Hippocampal formation (tissue), 2 donors: ENCODE results near the gene ERBB2.
"Not testable (repeated sequence)": the region's sequence is repeated elsewhere in the genome, so short reads cannot be mapped to it uniquely, and the experiment has no call there.

Source experiments
- DNase-seq, 2 donors: peaks; one replicate each; lab custom pipeline; 2025; lab: John Stamatoyannopoulos, UW

The ERBB2 gene

DNA sequence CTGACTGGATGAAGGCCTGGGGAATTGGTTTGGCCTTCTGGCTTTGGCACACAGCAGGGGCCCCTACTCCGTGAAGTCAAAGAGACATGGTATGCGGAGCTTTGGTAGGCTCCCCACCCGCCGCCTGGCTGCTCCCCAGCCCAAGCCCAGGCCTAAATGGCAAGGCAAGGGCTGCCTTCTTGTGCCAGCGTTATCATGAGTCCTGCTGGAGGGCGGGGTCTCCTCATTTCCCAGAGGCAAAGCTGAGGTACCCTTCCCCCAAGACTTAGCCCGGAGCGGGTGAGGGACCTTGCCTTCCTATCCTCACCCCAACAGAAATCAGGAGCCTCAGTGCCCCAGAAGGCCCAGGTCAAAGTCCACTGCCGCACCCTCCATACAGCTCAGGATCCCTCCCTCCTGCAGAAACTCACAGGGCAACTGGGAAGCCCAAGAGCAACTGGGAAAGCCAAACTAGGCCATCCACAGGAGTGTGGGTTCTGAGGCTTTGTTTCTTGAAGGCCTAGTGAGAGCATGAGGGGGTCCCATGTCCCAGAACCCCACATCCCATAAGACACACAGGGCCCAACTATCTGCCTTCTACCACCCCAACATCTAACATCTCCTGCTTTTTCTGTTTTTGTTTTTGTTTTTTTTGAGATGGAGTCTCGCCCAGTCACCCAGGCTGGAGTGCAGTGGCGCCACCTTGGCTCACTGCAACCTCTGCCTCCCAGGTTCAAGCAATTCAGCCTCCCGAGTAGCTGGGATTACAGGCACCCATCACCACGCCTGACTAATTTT is 21.3 kb upstream of the ERBB2 start:
- DNase-seq, result no peak

DNA sequence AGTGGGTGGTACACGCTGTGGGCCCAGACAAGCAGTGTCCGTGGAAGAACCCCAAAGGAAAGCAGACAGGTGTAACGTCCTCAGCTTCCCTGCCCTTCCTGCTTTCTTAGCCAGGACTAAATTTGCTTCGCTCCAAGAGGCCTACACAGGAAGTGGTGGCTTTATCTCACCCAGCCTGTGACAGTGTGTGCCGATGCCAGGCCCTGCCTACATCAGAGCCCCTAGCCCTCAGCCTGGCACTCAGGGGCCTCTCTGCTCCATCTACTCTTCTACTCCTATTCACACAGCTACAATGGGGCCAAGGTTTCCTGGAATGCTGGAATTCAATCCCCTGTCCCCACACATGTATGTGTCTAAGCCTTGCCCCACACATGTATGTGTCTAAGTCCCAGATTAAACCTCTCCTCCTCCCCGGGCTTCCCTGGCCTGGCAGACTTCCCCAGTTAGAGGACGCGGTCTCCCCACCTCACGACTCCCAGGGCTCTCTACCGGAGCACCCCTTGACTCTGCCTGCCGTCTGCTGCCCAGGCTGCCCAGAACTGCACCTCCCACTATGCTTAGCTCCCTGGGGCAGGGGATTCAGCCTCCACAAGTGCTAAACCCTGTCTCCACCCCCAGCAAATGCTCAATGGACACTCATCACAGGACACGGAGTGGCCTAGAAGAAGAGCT is 20.2 kb upstream of the ERBB2 start:
- no peak for DNase-seq

- no peak for DNase-seq
Measured at GRCh38 chr17:39683295-39683939, 16.4 kb upstream of the ERBB2 start.

DNA sequence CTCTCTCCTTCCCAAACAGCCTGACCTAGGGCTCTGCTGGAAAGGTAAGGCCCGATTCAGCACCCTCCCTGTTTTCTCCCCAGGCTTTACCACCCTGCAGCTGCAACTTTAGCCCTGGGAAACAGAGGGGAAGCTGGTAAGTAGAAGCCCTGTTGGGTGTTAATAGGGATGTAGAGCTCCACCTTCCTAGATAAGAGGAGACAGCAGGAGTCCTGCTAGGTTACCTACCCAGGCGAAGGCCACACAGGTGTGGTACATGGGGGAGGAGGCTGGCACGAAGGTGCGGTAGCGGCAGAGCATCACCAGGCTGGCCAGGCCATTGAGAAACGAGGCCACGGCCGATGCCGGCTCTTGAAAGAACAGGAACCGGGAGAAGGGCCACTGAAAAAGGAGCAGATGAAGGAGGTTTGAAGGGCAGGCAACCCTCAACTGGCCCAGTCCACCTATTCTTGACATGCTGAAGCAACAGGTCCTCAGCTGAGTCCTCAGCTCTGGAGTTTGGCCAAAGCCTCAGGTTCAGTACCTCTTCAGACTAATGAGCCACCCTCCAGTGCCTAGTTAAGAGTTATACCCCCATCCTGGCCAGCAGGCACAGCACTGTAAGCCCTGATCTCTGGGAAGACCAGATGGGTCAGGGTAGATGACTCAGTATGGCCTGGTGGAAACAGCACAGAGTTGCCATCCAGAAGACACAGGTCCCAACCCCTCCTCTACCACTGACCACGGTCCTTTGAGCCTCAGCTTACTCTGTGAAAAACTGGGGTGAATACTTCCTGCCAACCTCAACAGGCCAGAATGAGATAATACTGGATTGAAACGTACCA is 15.3 kb upstream of the ERBB2 start:
- DNase-seq, result no peak

DNA sequence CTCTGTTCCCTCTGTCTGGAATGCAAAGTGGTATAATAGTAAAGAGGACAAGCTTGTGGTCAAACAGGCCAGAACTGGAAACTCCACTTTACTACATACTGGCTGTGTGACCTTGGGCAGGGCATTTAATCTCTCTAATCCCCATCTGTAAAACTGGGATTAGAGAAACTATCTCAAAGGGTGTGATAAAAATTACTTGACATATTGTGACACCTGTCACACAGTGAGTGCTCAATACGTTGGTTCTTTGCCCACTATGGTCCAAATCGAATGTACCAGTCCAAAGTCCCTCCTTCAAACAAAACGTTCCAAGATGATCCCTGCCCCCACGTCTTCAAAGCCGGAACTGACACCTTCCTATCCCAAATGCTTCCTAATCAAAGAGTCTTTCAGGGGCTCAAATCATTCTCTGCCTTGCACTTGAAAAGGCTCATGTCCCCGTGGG is 12.7 kb upstream of the ERBB2 start:
- DNase-seq, result no peak

DNA sequence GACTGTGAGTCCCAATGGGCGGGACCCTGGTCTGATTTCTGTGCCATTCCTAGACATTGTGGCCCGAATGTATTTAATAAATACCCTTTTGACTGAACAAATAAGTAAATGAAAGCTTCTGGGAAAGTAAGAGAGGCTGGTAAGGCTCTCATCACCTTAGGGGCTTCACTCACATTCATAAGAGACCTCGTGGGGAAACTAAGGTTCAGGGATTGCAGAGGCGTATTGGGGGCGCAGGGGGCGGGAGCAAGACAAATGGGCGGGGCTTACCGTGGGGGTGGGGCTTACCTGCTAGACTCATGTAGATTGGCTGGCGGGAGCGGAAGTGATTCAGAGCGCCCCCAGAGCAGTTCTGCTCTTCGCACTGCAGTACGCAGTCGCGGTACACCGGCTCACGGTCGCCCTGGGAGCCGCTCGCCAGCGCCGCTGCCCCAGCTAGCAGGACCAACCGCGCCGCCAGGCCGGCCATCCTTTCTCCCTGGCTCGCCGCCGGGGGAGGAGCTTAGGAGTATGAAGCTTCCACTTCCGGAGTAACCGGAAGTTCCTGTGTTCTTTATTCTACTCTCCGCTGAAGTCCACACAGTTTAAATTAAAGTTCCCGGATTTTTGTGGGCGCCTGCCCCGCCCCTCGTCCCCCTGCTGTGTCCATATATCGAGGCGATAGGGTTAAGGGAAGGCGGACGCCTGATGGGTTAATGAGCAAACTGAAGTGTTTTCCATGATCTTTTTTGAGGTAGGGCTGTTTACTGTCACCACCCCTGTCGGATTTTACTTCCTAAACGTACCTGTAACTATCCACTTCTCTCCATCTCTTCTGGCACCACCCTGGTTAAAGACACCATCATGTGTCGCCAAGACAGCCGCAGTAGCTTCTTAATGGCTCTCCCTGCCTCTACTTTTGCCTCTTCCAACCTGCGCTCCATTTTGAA is 12.1 kb upstream of the ERBB2 start, which contains the start of gene PGAP3:
TSS of gene PGAP3 (minus strand) at position 512 of the 929 bp plus-strand sequence. CDS start at position 469, 43 bp downstream.
- peak; percentile 87 to 91 for DNase-seq

DNA sequence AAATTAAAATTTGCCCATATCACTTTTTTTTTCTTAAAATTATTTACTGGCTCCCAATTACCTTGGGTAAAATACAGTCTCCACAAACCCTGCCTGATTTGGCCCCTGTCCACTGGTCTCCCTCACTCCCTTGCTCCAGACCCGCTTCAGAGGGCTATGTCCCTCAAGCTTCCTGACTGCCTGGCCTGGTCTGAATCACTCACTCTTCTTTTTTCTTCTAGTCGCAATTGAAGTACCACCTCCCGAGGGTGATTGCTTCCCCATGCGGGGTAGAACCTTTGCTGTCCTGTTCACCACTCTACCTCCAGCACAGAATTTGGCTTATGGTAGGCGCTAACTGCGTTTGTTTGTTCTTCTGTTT is 11.4 kb upstream of the ERBB2 start:
- no peak for DNase-seq

DNA sequence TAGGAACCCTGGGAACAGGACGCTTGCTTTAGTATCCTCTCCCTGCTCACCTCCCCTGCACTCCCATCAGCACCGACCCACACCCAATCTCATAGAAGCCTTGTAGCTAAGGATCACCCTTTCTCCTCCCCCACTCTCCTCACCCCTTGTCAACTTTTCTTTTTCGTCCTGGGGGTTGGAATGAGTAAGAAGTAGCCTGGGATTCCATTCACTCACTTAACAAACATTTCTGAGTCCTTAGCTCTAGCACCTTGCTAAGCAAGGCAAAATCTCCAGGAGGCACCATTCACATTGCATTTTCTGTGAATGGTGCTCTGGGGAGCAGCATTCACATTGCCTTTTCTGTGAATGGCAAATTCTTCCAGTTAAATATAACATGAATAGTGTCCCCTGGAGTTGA is 10.9 kb upstream of the ERBB2 start:
- DNase-seq, result no peak

- DNase-seq, result no peak
Measured at GRCh38 chr17:39694593-39694992, 5.3 kb upstream of the ERBB2 start.

GRCh38 chr17:39695089-39695474 is 4.8 kb upstream of the ERBB2 start:
- DNase-seq, result no peak

- no peak for DNase-seq
Measured at GRCh38 chr17:39696731-39697130, 3.1 kb upstream of the ERBB2 start.

GRCh38 chr17:39697961-39698360 is 1.9 kb upstream of the ERBB2 start:
- DNase-seq, result no peak

DNA sequence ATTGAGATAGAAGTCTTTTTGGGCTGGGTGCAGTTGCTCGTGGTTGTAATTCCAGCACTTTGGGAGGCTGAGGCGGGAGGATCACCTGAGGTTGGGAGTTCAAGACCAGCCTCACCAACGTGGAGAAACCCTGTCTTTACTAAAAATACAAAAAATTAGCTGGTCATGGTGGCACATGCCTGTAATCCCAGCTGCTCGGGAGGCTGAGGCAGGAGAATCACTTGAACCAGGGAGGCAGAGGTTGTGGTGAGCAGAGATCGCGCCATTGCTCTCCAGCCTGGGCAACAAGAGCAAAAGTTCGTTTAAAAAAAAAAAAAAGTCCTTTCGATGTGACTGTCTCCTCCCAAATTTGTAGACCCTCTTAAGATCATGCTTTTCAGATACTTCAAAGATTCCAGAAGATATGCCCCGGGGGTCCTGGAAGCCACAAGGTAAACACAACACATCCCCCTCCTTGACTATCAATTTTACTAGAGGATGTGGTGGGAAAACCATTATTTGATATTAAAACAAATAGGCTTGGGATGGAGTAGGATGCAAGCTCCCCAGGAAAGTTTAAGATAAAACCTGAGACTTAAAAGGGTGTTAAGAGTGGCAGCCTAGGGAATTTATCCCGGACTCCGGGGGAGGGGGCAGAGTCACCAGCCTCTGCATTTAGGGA is 577 bp upstream of the ERBB2 start:
- not testable (repeated sequence) for DNase-seq

GRCh38 chr17:39700148-39700987 is 504 bp downstream of the ERBB2 start:
- DNase-seq, result no peak

DNA sequence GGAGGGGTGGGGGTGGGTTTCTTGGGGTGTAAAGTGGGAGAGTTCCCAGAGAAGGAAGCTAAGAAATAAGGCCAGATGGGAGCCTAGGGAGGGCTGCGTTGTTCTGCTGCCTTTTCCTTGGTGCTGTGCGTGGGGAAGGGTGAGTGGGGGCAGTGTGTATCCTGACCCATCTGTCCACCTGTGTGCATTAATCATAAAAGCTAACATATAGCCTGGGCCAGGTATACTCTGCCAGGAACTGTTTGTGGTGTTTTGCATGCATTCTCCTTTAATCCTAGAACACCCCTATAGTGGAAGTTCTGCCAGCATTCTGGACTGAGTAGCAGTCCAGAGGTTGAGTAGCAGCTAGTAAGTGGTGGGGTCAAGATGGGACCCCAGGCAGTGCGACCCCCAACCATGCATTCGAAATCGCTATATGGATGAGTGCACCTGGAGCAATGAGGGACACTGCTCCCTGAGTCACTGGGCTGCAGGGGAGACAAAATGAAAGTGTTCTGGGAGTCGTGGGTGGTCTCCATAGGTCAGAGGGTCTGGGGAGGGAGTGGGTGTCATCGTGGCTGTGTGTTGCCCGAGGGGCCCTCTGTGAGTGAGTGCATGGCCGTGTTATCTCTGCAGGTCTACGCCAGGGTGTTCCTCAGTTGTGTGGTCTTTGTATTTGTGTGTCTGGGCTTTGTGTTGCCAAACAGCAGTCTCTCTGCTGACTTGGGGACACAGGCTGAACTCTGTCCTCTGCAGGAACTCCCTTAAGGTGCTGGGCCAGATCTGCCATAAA is 1.3 kb downstream of the ERBB2 start:
- DNase-seq, result no peak

DNA sequence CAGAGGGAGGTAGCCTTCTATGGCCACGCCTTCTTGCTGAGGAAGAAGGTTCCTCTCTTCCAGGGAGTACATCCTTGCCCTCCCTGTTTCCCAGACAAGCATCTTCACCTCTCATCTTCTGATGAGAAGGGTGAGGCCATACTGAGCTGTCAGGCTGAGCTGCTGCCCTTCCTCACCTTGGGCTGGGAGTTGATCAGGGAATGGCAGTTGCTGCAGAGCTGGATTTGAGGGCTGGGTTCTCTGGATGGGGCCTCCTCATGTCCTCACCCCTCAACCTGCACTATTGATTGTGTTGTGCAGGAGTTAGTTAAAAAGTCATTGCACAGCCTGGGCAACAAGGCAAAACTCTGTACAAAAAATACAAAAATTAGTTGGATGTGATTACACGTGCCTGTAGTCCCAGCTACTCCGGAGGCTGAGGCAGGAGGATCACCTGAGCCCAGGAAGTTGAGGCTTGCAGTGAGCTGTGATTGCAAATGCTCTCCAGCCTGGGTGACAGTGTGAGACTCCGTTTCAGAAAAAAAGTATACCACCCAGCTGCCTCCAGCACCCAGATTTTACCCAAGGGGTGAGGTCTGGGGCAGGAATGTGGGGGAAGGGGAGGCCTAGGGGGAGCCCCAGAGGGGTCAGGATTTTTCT is 2.0 kb downstream of the ERBB2 start:
- DNase-seq, result no peak

DNA sequence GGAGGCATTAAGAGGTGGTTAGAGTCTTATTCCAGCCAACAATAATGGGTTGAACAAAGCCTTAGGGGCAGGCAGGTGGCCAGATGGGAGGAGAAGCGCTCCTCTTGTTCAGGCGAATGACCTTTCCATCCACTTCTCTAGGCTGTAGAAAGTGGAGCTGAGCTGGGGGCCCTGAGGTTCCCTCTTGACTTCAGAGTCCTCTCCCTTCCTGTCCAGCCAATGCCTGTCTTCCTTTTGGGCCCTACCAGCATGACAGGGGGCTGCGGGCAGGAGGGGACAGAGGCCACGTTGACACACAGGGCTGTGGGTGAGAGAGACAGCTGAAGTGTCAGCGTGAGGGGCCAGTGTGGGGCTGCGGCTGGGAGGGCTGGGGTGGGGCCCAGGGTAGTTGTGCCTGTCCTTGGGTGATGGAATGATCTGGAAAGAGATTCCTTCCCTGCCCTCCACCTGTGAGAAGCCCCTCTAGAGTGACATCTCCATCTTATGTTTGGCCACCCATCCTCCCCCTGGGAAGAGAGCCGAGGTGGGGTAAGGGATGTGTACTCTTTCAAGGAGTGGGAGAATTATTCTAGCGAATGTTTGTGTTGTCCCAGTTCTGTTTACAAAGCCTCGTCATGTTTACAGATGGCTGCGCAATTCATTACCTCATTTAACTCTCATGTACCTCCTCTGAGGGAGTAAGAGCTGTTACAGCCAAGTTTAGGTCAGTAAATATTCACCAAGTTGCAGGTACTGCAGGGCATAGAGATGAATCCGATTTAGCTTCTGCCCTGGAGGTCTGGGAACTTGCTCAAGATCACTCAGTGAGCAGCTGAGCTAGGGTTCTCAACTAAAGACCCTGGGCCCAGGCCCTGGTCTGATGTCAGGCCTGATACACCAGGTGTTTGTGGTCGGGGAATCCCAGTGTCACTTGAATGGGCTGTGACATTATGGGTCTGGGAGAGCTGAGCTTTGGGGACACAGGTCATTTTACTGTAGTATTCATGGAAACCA is 3.3 kb downstream of the ERBB2 start:
- DNase-seq, result no peak
